ENCODE measurements around the gene ADAMTSL3. TPM values are rescaled to one million over a fixed set of nuclear protein-coding genes. Genes with fewer than 3 reads are reported as not detected.
A peak's percentile ranks its signal among the peaks of the same experiment; 100 is the strongest.

ADAMTSL3 gene
- total and polyA plus RNA-seq, 4 donors = 0.85 to 58.2 (median 7.9) TPM

DNA sequence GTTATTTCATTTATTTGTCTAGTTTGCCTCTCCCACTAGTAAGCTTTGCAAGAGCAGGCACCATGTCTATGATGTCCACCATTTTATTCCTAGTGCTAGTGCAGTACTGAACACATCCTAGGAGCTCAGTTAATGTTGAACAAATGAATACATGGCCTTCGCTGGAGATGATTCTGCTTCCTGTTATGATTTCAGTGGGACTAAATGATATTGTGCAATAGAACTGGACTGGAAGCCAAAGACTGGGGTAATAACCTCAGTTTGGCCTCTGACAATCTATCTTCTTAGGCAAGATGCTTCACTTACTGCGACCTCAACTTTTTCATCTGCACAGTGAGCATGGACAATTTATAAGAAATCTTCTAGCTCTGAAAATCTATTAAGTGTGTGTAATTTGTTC is 191.3 kb downstream of the ADAMTSL3 start:
- Histone ChIP-seq H3K9me3 (ENCODE audit: control insufficient read depth in 4 of 4, insufficient read depth in 3 of 4, low read length in 3 of 4) (peaks cover 0 to 2% (median 0%) of the 10 kb centered on the region in 4 donors), H3K4me1 (ENCODE audit: control insufficient read depth in 5 of 5, insufficient read depth in 5 of 5, low read length in 5 of 5) (peaks cover 0 to 57% (median 15%) of the 10 kb centered on the region in 5 donors), H3K36me3 (ENCODE audit: control insufficient read depth in 4 of 4, insufficient read depth in 4 of 4, low read length in 4 of 4) (no peaks in the 10 kb centered on the region), H3K27ac (ENCODE audit: low read depth in 1 of 2, low read length in 1 of 2) (no peak overlapping the region), H3K27me3 (ENCODE audit: control insufficient read depth in 3 of 3, insufficient read depth in 3 of 3, low read length in 2 of 3) (no peaks in the 10 kb centered on the region), H3K4me3 (no peak overlapping the region), H3K9ac (ENCODE audit: insufficient read depth in 1 of 2, low read length in 2 of 2) (no peak overlapping the region)
- 15 to 42% methylated on average over 2 of the region's 2 CpGs for WGBS, 2 donors
- ATAC-seq (ENCODE audit: insufficient read depth, low FRiP score) = no peak
- peak; percentile 29 to 96 (median 88) for DNase-seq
- TF ChIP-seq, protein P1, sequence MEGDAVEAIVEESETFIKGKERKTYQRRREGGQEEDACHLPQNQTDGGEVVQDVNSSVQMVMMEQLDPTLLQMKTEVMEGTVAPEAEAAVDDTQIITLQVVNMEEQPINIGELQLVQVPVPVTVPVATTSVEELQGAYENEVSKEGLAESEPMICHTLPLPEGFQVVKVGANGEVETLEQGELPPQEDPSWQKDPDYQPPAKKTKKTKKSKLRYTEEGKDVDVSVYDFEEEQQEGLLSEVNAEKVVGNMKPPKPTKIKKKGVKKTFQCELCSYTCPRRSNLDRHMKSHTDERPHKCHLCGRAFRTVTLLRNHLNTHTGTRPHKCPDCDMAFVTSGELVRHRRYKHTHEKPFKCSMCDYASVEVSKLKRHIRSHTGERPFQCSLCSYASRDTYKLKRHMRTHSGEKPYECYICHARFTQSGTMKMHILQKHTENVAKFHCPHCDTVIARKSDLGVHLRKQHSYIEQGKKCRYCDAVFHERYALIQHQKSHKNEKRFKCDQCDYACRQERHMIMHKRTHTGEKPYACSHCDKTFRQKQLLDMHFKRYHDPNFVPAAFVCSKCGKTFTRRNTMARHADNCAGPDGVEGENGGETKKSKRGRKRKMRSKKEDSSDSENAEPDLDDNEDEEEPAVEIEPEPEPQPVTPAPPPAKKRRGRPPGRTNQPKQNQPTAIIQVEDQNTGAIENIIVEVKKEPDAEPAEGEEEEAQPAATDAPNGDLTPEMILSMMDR (IDR thresholded peaks at IDR 0.05; ENCODE audit: control extremely low read depth, extremely low read depth) = no peak

- no peak overlapping the region for H3K4me3 ChIP-seq
- H3K9ac ChIP-seq (ENCODE audit: insufficient read depth in 1 of 2, low read length in 2 of 2) = no peak overlapping the region
- H3K4me1 ChIP-seq (ENCODE audit: control insufficient read depth in 5 of 5, insufficient read depth in 5 of 5, low read length in 5 of 5) = peaks cover 2 to 67% (median 15%) of the 10 kb centered on the region in 5 donors
- TF ChIP-seq, protein P1 (IDR thresholded peaks at IDR 0.05; ENCODE audit: control extremely low read depth, extremely low read depth) = no peak
- peak overlapping the region; percentile 6 to 10 for H3K27ac ChIP-seq (ENCODE audit: low read depth in 1 of 2, low read length in 1 of 2)
- no peaks in the 10 kb centered on the region for H3K36me3 ChIP-seq (ENCODE audit: control insufficient read depth in 4 of 4, insufficient read depth in 4 of 4, low read length in 4 of 4)
- whole genome bisulfite sequencing, 2 donors = 59 to 61% methylated on average over 3 of the region's 3 CpGs
- DNase-seq (peak in 2 of 3 donors; percentile 60 to 77), ATAC-seq (ENCODE audit: insufficient read depth, low FRiP score) (no peak)
- no peaks in the 10 kb centered on the region for H3K9me3 ChIP-seq (ENCODE audit: control insufficient read depth in 4 of 4, insufficient read depth in 3 of 4, low read length in 3 of 4)
- no peaks in the 10 kb centered on the region for H3K27me3 ChIP-seq (ENCODE audit: control insufficient read depth in 3 of 3, insufficient read depth in 3 of 3, low read length in 2 of 3)
Observed at GRCh38 chr15:83846847-83847246, 192.9 kb downstream of the ADAMTSL3 start.

GRCh38 chr15:83848315-83849050 is 194.6 kb downstream of the ADAMTSL3 start:
- Histone ChIP-seq H3K27me3 (ENCODE audit: control insufficient read depth in 3 of 3, insufficient read depth in 3 of 3, low read length in 2 of 3) (no peaks in the 10 kb centered on the region), H3K9me3 (ENCODE audit: control insufficient read depth in 4 of 4, insufficient read depth in 3 of 4, low read length in 3 of 4) (no peaks in the 10 kb centered on the region), H3K9ac (ENCODE audit: insufficient read depth in 1 of 2, low read length in 2 of 2) (no peak overlapping the region), H3K27ac (ENCODE audit: low read depth in 1 of 2, low read length in 1 of 2) (peak overlapping the region in 1 of 2 donors; percentile 14), H3K4me1 (ENCODE audit: control insufficient read depth in 5 of 5, insufficient read depth in 5 of 5, low read length in 5 of 5) (peaks cover 2 to 61% (median 10%) of the 10 kb centered on the region in 5 donors), H3K4me3 (no peak overlapping the region), H3K36me3 (ENCODE audit: control insufficient read depth in 4 of 4, insufficient read depth in 4 of 4, low read length in 4 of 4) (no peaks in the 10 kb centered on the region)
- TF ChIP-seq, protein P1 (IDR thresholded peaks at IDR 0.05; ENCODE audit: control extremely low read depth, extremely low read depth) = no peak
- DNase-seq (peak in 2 of 3 donors; percentile 83 to 93), ATAC-seq (ENCODE audit: insufficient read depth, low FRiP score) (no peak)
- 69 to 80% methylated on average over 2 of the region's 2 CpGs for WGBS, 2 donors

All from lung (tissue), 12 donors.